DOHH2 (cell line): ENCODE data around the gene TOPAZ1.

Experiments used
- H3F3A ChIP-seq: fragments of 200-600 bp; sonication (generic), shearing (Covaris generic); 2 replicates; pipeline ENCODE4 v1.6.0; 2016; ENCODE audit warnings: antibody characterized with exemption, mild to moderate bottlenecking; ENCODE audit not compliant: control insufficient read depth, insufficient read depth
- H3K27ac ChIP-seq: fragments of 200-600 bp; sonication (generic); 2 replicates; pipeline ENCODE4 v1.5.1; 2014; ENCODE audit warnings: low read depth, mild to moderate bottlenecking, low read length, moderate library complexity
- H3K27me3 ChIP-seq: fragments of 200-600 bp; sonication (generic); 2 replicates; pipeline ENCODE4 v1.6.1; 2014; ENCODE audit warnings: mild to moderate bottlenecking, low read length, mixed read lengths; ENCODE audit not compliant: control insufficient read depth
- H3K36me3 ChIP-seq: fragments of 200-600 bp; sonication (generic); 2 replicates; pipeline ENCODE4 v1.6.1; 2014; ENCODE audit warnings: mild to moderate bottlenecking, low read length, moderate library complexity, mixed read lengths; ENCODE audit not compliant: control insufficient read depth
- H3K4me1 ChIP-seq: fragments of 200-600 bp; sonication (generic); 2 replicates; pipeline ENCODE4 v1.6.1; 2014; ENCODE audit warnings: mild to moderate bottlenecking, low read length, mixed read lengths; ENCODE audit not compliant: control insufficient read depth
- H3K4me2 ChIP-seq: fragments of 200-600 bp; sonication (generic); 2 replicates; pipeline ENCODE4 v1.6.0; 2014; ENCODE audit warnings: mild to moderate bottlenecking, low read length, moderate library complexity
- H3K4me3 ChIP-seq: fragments of 200-600 bp; sonication (generic); 2 replicates; pipeline ENCODE4 v1.5.1; 2014; ENCODE audit warnings: mild to moderate bottlenecking, low read length, mixed read lengths
- H3K79me2 ChIP-seq: fragments of 200-600 bp; sonication (generic); 2 replicates; pipeline ENCODE4 v1.6.1; 2014; ENCODE audit warnings: mild to moderate bottlenecking, low read length, mixed read lengths; ENCODE audit not compliant: control insufficient read depth
- H3K9me2 ChIP-seq: fragments of 200-600 bp; sonication (generic); replicated peaks from 2 replicates; pipeline ENCODE4 v1.6.1; 2014; ENCODE audit warnings: mild to moderate bottlenecking, low read length, mixed read lengths; ENCODE audit not compliant: control insufficient read depth
- H3K9me3 ChIP-seq: fragments of 200-600 bp; sonication (generic); 2 replicates; pipeline ENCODE4 v1.6.1; 2014; ENCODE audit warnings: antibody characterized with exemption, low read length, mixed read lengths; ENCODE audit not compliant: control insufficient read depth, insufficient read depth
- H4K20me1 ChIP-seq: fragments of 200-600 bp; sonication (generic); 2 replicates; pipeline ENCODE4 v1.6.0; 2014; ENCODE audit warnings: low read depth, mild to moderate bottlenecking, antibody characterized with exemption, low read length, moderate library complexity; ENCODE audit not compliant: control insufficient read depth, insufficient read depth
- CTCF ChIP-seq: fragments of 200-600 bp; sonication (generic); IDR thresholded peaks from one replicate; pipeline ENCODE4 v1.5.1; 2014; ENCODE audit warnings: antibody characterized with exemption, mild to moderate bottlenecking, low read depth, low read length; ENCODE audit not compliant: poor library complexity, severe bottlenecking
- EZH2phosphoT487 ChIP-seq: fragments of 200-600 bp; sonication (generic); IDR thresholded peaks from 2 replicates; pipeline ENCODE4 v1.6.1; 2017; ENCODE audit warnings: borderline replicate concordance, mild to moderate bottlenecking, antibody characterized with exemption, low read length, moderate library complexity, mixed read lengths

The TOPAZ1 gene

GRCh38 chr3:44365952-44366351, 124.3 kb downstream of the TOPAZ1 start:
- Histone ChIP-seq H3K27me3 (no peaks in the 10 kb centered on the region), H3K4me1 (no peaks in the 10 kb centered on the region), H3K27ac (no peak overlapping the region), H4K20me1 (no peaks in the 10 kb centered on the region), H3K4me3 (no peak overlapping the region), H3K36me3 (no peaks in the 10 kb centered on the region; the same call in 1 of the 2 replicates), H3K9me3 (no peaks in the 10 kb centered on the region), H3K79me2 (no peaks in the 10 kb centered on the region), H3K9me2 (no peaks in the 10 kb centered on the region), H3F3A (no peaks in the 10 kb centered on the region), H3K4me2 (no peak overlapping the region)
- no peak for TF ChIP-seq EZH2phosphoT487
- TF ChIP-seq CTCF = no peak

- no peak overlapping the region for H3K27ac ChIP-seq
- no peaks in the 10 kb centered on the region for H4K20me1 ChIP-seq
- TF ChIP-seq CTCF = no peak
- no peak for TF ChIP-seq EZH2phosphoT487
- H3K9me2 ChIP-seq = no peaks in the 10 kb centered on the region
- no peaks in the 10 kb centered on the region for H3K4me1 ChIP-seq
- no peaks in the 10 kb centered on the region for H3F3A ChIP-seq
- no peaks in the 10 kb centered on the region for H3K79me2 ChIP-seq
- H3K9me3 ChIP-seq = no peaks in the 10 kb centered on the region
- H3K4me3 ChIP-seq = no peak overlapping the region
- no peak overlapping the region for H3K4me2 ChIP-seq
- no peaks in the 10 kb centered on the region; the same call in 1 of the 2 replicates for H3K36me3 ChIP-seq
- H3K27me3 ChIP-seq = no peaks in the 10 kb centered on the region
Measured at GRCh38 chr3:44375450-44375849, 133.8 kb downstream of the TOPAZ1 start.
